ENCODE data around the gene COPG2.

GRCh38 chr7:130481898-130482297, 186.7 kb downstream of the COPG2 start:
- TF ChIP-seq CTCF (IDR thresholded peaks at IDR 0.05) (no peak), CBX8 (IDR thresholded peaks at IDR 0.05) (no peak), POLR2A (IDR thresholded peaks at IDR 0.05; ENCODE audit: low read length) (no peak), NR3C1 (IDR thresholded peaks at IDR 0.05) (no peak), RFX5 (IDR thresholded peaks at IDR 0.05) (no peak), ELK1 (IDR thresholded peaks at IDR 0.05; ENCODE audit: low read depth, low read length) (no peak), CBX2 (IDR thresholded peaks at IDR 0.05; ENCODE audit: borderline replicate concordance, low read depth) (no peak), CEBPB (IDR thresholded peaks at IDR 0.05) (no peak), JUNB (IDR thresholded peaks at IDR 0.05) (no peak), NPAS2 (CRISPR knock-in tag; IDR thresholded peaks at IDR 0.05; ENCODE audit: borderline replicate concordance) (no peak)

Data from A549 (cell line).